Neural cell (in vitro differentiated cells): ENCODE measurements around the gene TRPC4AP. TPM values are rescaled to one million over a fixed set of nuclear protein-coding genes. Genes with fewer than 3 reads are reported as not detected.

Experiments used
- H2AFZ ChIP-seq: fragments of 200-600, 300-800 bp; sonication (generic), shearing (Covaris generic); 2 replicates; pipeline ENCODE4 v1.6.0; 2014; ENCODE audit warnings: low read depth, mild to moderate bottlenecking, antibody characterized with exemption, low read length, moderate library complexity
- H3F3A ChIP-seq: fragments of 200-600 bp; shearing (Covaris generic); 2 replicates; pipeline ENCODE4 v1.6.1; 2016; ENCODE audit warnings: mild to moderate bottlenecking, moderate library complexity, mixed read lengths, antibody characterized with exemption, low read length; ENCODE audit not compliant: insufficient read depth, poor library complexity, severe bottlenecking
- H3K27ac ChIP-seq: fragments of 200-600, 300-800 bp; sonication (generic), shearing (Covaris generic); 2 replicates; pipeline ENCODE4 v1.5.1; 2014; ENCODE audit warnings: mild to moderate bottlenecking, low read length, moderate library complexity
- H3K27me3 ChIP-seq: fragments of 300-800, 200-600 bp; sonication (generic), shearing (Covaris generic); 2 replicates; pipeline ENCODE4 v1.6.0; 2014; ENCODE audit warnings: mild to moderate bottlenecking, low read depth, low read length, moderate library complexity; ENCODE audit not compliant: insufficient read depth
- H3K36me3 ChIP-seq: fragments of 300-800, 200-600 bp; sonication (generic), shearing (Covaris generic); 2 replicates; pipeline ENCODE4 v1.5.1; 2014; ENCODE audit warnings: mild to moderate bottlenecking, antibody characterized with exemption, low read length, moderate library complexity; ENCODE audit not compliant: insufficient read depth
- H3K4me2 ChIP-seq: fragments of 300-800, 200-600 bp; sonication (generic), shearing (Covaris generic); 2 replicates; pipeline ENCODE4 v1.6.0; 2014; ENCODE audit warnings: mild to moderate bottlenecking, low read length
- H3K4me3 ChIP-seq: fragments of 300-800, 200-600 bp; sonication (generic), shearing (Covaris generic); 2 replicates; pipeline ENCODE4 v1.5.1; 2014; ENCODE audit warnings: mild to moderate bottlenecking, low read length, moderate library complexity
- H3K79me2 ChIP-seq: fragments of 200-600 bp; shearing (Covaris generic); replicated peaks from 2 replicates; pipeline ENCODE4 v1.6.0; 2014; ENCODE audit warnings: mild to moderate bottlenecking, low read length, moderate library complexity; ENCODE audit not compliant: insufficient read depth
- H3K9ac ChIP-seq: fragments of 300-800, 200-600 bp; sonication (generic), shearing (Covaris generic); 2 replicates; pipeline ENCODE4 v1.6.1; 2016; ENCODE audit warnings: mild to moderate bottlenecking, low read length, mixed read lengths
- H3K9me2 ChIP-seq: fragments of 200-600 bp; shearing (Covaris generic); 2 replicates; pipeline ENCODE4 v1.6.1; 2016; ENCODE audit warnings: mild to moderate bottlenecking, low read length, mixed read lengths; ENCODE audit not compliant: insufficient read depth
- H3K9me3 ChIP-seq: fragments of 200-600, 300-800 bp; sonication (generic), shearing (Covaris generic); 2 replicates; pipeline ENCODE4 v1.6.1; 2016; ENCODE audit warnings: mild to moderate bottlenecking, mixed run types, low read length, moderate library complexity, mixed read lengths
- H4K20me1 ChIP-seq: fragments of 200-600 bp; shearing (Covaris generic); 2 replicates; pipeline ENCODE4 v1.6.1; 2016; ENCODE audit warnings: mild to moderate bottlenecking, mixed run types; ENCODE audit not compliant: insufficient read depth
- CTCF ChIP-seq: fragments of 450-650 bp; IDR thresholded peaks from 2 replicates; pipeline ENCODE4 v1.5.1; 2014; ENCODE audit warnings: antibody characterized with exemption, mild to moderate bottlenecking, moderate library complexity; ENCODE audit not compliant: poor library complexity, severe bottlenecking
- EP300 ChIP-seq: fragments of 450-650 bp; conservative IDR thresholded peaks from 2 replicates; pipeline ENCODE4 v1.6.1; 2014; ENCODE audit warnings: antibody characterized with exemption, mild to moderate bottlenecking, moderate library complexity; ENCODE audit not compliant: poor library complexity, severe bottlenecking
- EZH2 ChIP-seq: fragments of 200-600, 300-800 bp; shearing (Covaris generic), sonication (generic); IDR thresholded peaks from 2 replicates; pipeline ENCODE4 v1.6.1; 2014; ENCODE audit warnings: antibody characterized with exemption, low read length, borderline replicate concordance, mild to moderate bottlenecking; ENCODE audit not compliant: insufficient read depth, poor library complexity, severe bottlenecking
- MXI1 ChIP-seq: fragments of 450-650 bp; conservative IDR thresholded peaks from 2 replicates; pipeline ENCODE4 v1.6.1; 2014; ENCODE audit warnings: antibody characterized with exemption, mild to moderate bottlenecking; ENCODE audit not compliant: poor library complexity, severe bottlenecking
- POLR2AphosphoS5 ChIP-seq: IDR thresholded peaks from 2 replicates; pipeline ENCODE4 v1.6.1; 2012
- RAD21 ChIP-seq: fragments of 450-650 bp; conservative IDR thresholded peaks from 2 replicates; pipeline ENCODE4 v1.6.1; 2014; ENCODE audit warnings: antibody characterized with exemption, mild to moderate bottlenecking, moderate library complexity
- REST ChIP-seq: IDR thresholded peaks from 2 replicates; pipeline ENCODE4 v1.6.1; 2012; ENCODE audit warnings: borderline replicate concordance
- SMC3 ChIP-seq: fragments of 450-650 bp; conservative IDR thresholded peaks from 2 replicates; pipeline ENCODE4 v1.6.1; 2014; ENCODE audit warnings: antibody characterized with exemption, mild to moderate bottlenecking, moderate library complexity; ENCODE audit not compliant: poor library complexity
- TAF1 ChIP-seq: IDR thresholded peaks from 2 replicates; pipeline ENCODE4 v1.6.1; 2012; ENCODE audit warnings: low read depth
- polyA plus RNA-seq: library from polyadenylated mRNA; depleted of rRNA; stranded (reverse); fragments of >200 nt; gene quantifications from 2 replicates; pipeline ENCODE4 v1.2.3, GENCODE V29; 2014

TRPC4AP gene
- polyA plus RNA-seq, 1 donor from 2014 or later, result 85.9 TPM

- H3K9ac ChIP-seq, result no peak overlapping the region
- H3F3A ChIP-seq, result no peaks in the 10 kb centered on the region
- H4K20me1 ChIP-seq, result no peaks in the 10 kb centered on the region
- no peaks in the 10 kb centered on the region for H3K9me2 ChIP-seq
- H3K36me3 ChIP-seq, result peaks cover 7% of the 10 kb centered on the region
- no peaks in the 10 kb centered on the region for H3K27me3 ChIP-seq
- TF ChIP-seq EZH2, result no peak
- no peak for TF ChIP-seq TAF1
- TF ChIP-seq EP300, result no peak
- TF ChIP-seq SMC3, result no peak
- TF ChIP-seq POLR2AphosphoS5, result no peak
- no peak for TF ChIP-seq REST
- no peak for TF ChIP-seq CTCF
- TF ChIP-seq RAD21, result no peak
- no peak for TF ChIP-seq MXI1
- no peak overlapping the region for H3K4me3 ChIP-seq
- H2AFZ ChIP-seq, result no peak overlapping the region
- no peak overlapping the region for H3K4me2 ChIP-seq
- H3K9me3 ChIP-seq, result no peaks in the 10 kb centered on the region
- H3K27ac ChIP-seq, result no peak overlapping the region
- no peaks in the 10 kb centered on the region for H3K79me2 ChIP-seq
Measured at GRCh38 chr20:35023624-35024023, 69.0 kb downstream of the TRPC4AP start.

GRCh38 chr20:35021831-35022230, 70.8 kb downstream of the TRPC4AP start:
- Histone ChIP-seq H3K4me2 (no peak overlapping the region), H3K27ac (no peak overlapping the region), H3K9me2 (no peaks in the 10 kb centered on the region), H2AFZ (no peak overlapping the region), H3F3A (no peaks in the 10 kb centered on the region), H3K36me3 (peaks cover 3% of the 10 kb centered on the region), H3K9ac (no peak overlapping the region), H3K4me3 (no peak overlapping the region), H4K20me1 (no peaks in the 10 kb centered on the region), H3K79me2 (no peaks in the 10 kb centered on the region), H3K27me3 (no peaks in the 10 kb centered on the region), H3K9me3 (no peaks in the 10 kb centered on the region)
- TF ChIP-seq CTCF, result no peak
- TF ChIP-seq SMC3, result no peak
- no peak for TF ChIP-seq TAF1
- no peak for TF ChIP-seq POLR2AphosphoS5
